Body of pancreas (tissue), 4 donors: ENCODE results near the gene PCGF2.

ENCODE experiments used
- CTCF ChIP-seq, 7 experiments: fragments of 450-650 bp in 4 of 7; fragments of 200-600 bp in 3 of 7; sonication (generic) in 3 of 7; IDR thresholded peaks; one replicate each; pipeline ENCODE4 v1.5.1; 2016 to 2019; ENCODE audit warnings: antibody characterized with exemption in 7 of 7
- POLR2A ChIP-seq, 3 donors: fragments of 450-650 bp; IDR thresholded peaks; one replicate each; pipeline ENCODE4 v1.6.1; 2016; ENCODE audit warnings: antibody characterized with exemption in 3 of 3, mild to moderate bottlenecking in 2 of 3

- TF ChIP-seq POLR2A (IDR thresholded peaks at IDR 0.05) (no peak), CTCF (IDR thresholded peaks at IDR 0.05) (no peak)
Observed at GRCh38 chr17:38687286-38687685, 60.9 kb downstream of the PCGF2 start.
